Stimulated activated CD8-positive, alpha-beta memory T cell treated with anti-CD3 and anti-CD28 coated beads, Interleukin-7, amount 100 ng/mL, for 4 hours (primary cell): Measurements from ENCODE around the gene EDAR.

Experiments used
- DNase-seq, 2 donors: peaks; one replicate each; pipeline ENCODE4 v3.0.0-alpha.2; 2020; ENCODE audit warnings: low read depth in 2 of 2

Gene EDAR

GRCh38 chr2:109001201-109001600 is 12.2 kb upstream of the EDAR start:
- DNase-seq = no peak

- DNase-seq = no peak
These were observed 11.7 kb upstream of the EDAR start for GRCh38 chr2:109000738-109001137.

GRCh38 chr2:108998911-108999310 is 9.9 kb upstream of the EDAR start:
- no peak for DNase-seq

- DNase-seq = no peak
These were observed 5.2 kb upstream of the EDAR start for GRCh38 chr2:108994178-108994577.

- DNase-seq = no peak
These were observed 4.3 kb upstream of the EDAR start for GRCh38 chr2:108993095-108993937.

- DNase-seq = no peak
These were observed 784 bp downstream of the EDAR start for GRCh38 chr2:108988076-108988795.

GRCh38 chr2:108986916-108987510 is 2.0 kb downstream of the EDAR start:
- DNase-seq = no peak

- no peak for DNase-seq
These were observed 5.4 kb downstream of the EDAR start for GRCh38 chr2:108983610-108984009.

- no peak for DNase-seq
These were observed 6.0 kb downstream of the EDAR start for GRCh38 chr2:108983061-108983460.

GRCh38 chr2:108982259-108982679 is 6.8 kb downstream of the EDAR start:
- no peak for DNase-seq

GRCh38 chr2:108981846-108982245 is 7.2 kb downstream of the EDAR start:
- no peak for DNase-seq

GRCh38 chr2:108980076-108980475 is 8.9 kb downstream of the EDAR start:
- no peak for DNase-seq

- no peak for DNase-seq
These were observed 9.6 kb downstream of the EDAR start for GRCh38 chr2:108979461-108979860.

GRCh38 chr2:108978709-108979111 is 10.3 kb downstream of the EDAR start:
- DNase-seq = no peak

- no peak for DNase-seq
These were observed 13.2 kb downstream of the EDAR start for GRCh38 chr2:108975613-108976435.

- no peak for DNase-seq
These were observed 14.3 kb downstream of the EDAR start for GRCh38 chr2:108974674-108975073.

- no peak for DNase-seq
These were observed 16.4 kb downstream of the EDAR start for GRCh38 chr2:108972663-108973062.

GRCh38 chr2:108971661-108972566 is 17.1 kb downstream of the EDAR start:
- DNase-seq = no peak

- no peak for DNase-seq
These were observed 18.7 kb downstream of the EDAR start for GRCh38 chr2:108970369-108970768.

- DNase-seq = no peak
These were observed 19.2 kb downstream of the EDAR start for GRCh38 chr2:108969856-108970255.

GRCh38 chr2:108968619-108969018 is 20.4 kb downstream of the EDAR start:
- DNase-seq = no peak
